Neural cell (in vitro differentiated cells): ENCODE results near the gene DST. TPM values are rescaled to one million over a fixed set of nuclear protein-coding genes. Genes with fewer than 3 reads are reported as not detected.

Source experiments
- H2AFZ ChIP-seq: fragments of 200-600, 300-800 bp; sonication (generic), shearing (Covaris generic); 2 replicates; pipeline ENCODE4 v1.6.0; 2014; ENCODE audit warnings: low read depth, mild to moderate bottlenecking, antibody characterized with exemption, low read length, moderate library complexity
- H3F3A ChIP-seq: fragments of 200-600 bp; shearing (Covaris generic); 2 replicates; pipeline ENCODE4 v1.6.1; 2016; ENCODE audit warnings: mild to moderate bottlenecking, moderate library complexity, mixed read lengths, antibody characterized with exemption, low read length; ENCODE audit not compliant: insufficient read depth, poor library complexity, severe bottlenecking
- H3K27ac ChIP-seq: fragments of 200-600, 300-800 bp; sonication (generic), shearing (Covaris generic); 2 replicates; pipeline ENCODE4 v1.5.1; 2014; ENCODE audit warnings: mild to moderate bottlenecking, low read length, moderate library complexity
- H3K27me3 ChIP-seq: fragments of 300-800, 200-600 bp; sonication (generic), shearing (Covaris generic); 2 replicates; pipeline ENCODE4 v1.6.0; 2014; ENCODE audit warnings: mild to moderate bottlenecking, low read depth, low read length, moderate library complexity; ENCODE audit not compliant: insufficient read depth
- H3K36me3 ChIP-seq: fragments of 300-800, 200-600 bp; sonication (generic), shearing (Covaris generic); 2 replicates; pipeline ENCODE4 v1.5.1; 2014; ENCODE audit warnings: mild to moderate bottlenecking, antibody characterized with exemption, low read length, moderate library complexity; ENCODE audit not compliant: insufficient read depth
- H3K4me2 ChIP-seq: fragments of 300-800, 200-600 bp; sonication (generic), shearing (Covaris generic); 2 replicates; pipeline ENCODE4 v1.6.0; 2014; ENCODE audit warnings: mild to moderate bottlenecking, low read length
- H3K4me3 ChIP-seq: fragments of 300-800, 200-600 bp; sonication (generic), shearing (Covaris generic); 2 replicates; pipeline ENCODE4 v1.5.1; 2014; ENCODE audit warnings: mild to moderate bottlenecking, low read length, moderate library complexity
- H3K79me2 ChIP-seq: fragments of 200-600 bp; shearing (Covaris generic); replicated peaks from 2 replicates; pipeline ENCODE4 v1.6.0; 2014; ENCODE audit warnings: mild to moderate bottlenecking, low read length, moderate library complexity; ENCODE audit not compliant: insufficient read depth
- H3K9ac ChIP-seq: fragments of 300-800, 200-600 bp; sonication (generic), shearing (Covaris generic); 2 replicates; pipeline ENCODE4 v1.6.1; 2016; ENCODE audit warnings: mild to moderate bottlenecking, low read length, mixed read lengths
- H3K9me2 ChIP-seq: fragments of 200-600 bp; shearing (Covaris generic); 2 replicates; pipeline ENCODE4 v1.6.1; 2016; ENCODE audit warnings: mild to moderate bottlenecking, low read length, mixed read lengths; ENCODE audit not compliant: insufficient read depth
- H3K9me3 ChIP-seq: fragments of 200-600, 300-800 bp; sonication (generic), shearing (Covaris generic); 2 replicates; pipeline ENCODE4 v1.6.1; 2016; ENCODE audit warnings: mild to moderate bottlenecking, mixed run types, low read length, moderate library complexity, mixed read lengths
- H4K20me1 ChIP-seq: fragments of 200-600 bp; shearing (Covaris generic); 2 replicates; pipeline ENCODE4 v1.6.1; 2016; ENCODE audit warnings: mild to moderate bottlenecking, mixed run types; ENCODE audit not compliant: insufficient read depth
- CTCF ChIP-seq: fragments of 450-650 bp; IDR thresholded peaks from 2 replicates; pipeline ENCODE4 v1.5.1; 2014; ENCODE audit warnings: antibody characterized with exemption, mild to moderate bottlenecking, moderate library complexity; ENCODE audit not compliant: poor library complexity, severe bottlenecking
- EP300 ChIP-seq: fragments of 450-650 bp; conservative IDR thresholded peaks from 2 replicates; pipeline ENCODE4 v1.6.1; 2014; ENCODE audit warnings: antibody characterized with exemption, mild to moderate bottlenecking, moderate library complexity; ENCODE audit not compliant: poor library complexity, severe bottlenecking
- EZH2 ChIP-seq: fragments of 200-600, 300-800 bp; shearing (Covaris generic), sonication (generic); IDR thresholded peaks from 2 replicates; pipeline ENCODE4 v1.6.1; 2014; ENCODE audit warnings: antibody characterized with exemption, low read length, borderline replicate concordance, mild to moderate bottlenecking; ENCODE audit not compliant: insufficient read depth, poor library complexity, severe bottlenecking
- MXI1 ChIP-seq: fragments of 450-650 bp; conservative IDR thresholded peaks from 2 replicates; pipeline ENCODE4 v1.6.1; 2014; ENCODE audit warnings: antibody characterized with exemption, mild to moderate bottlenecking; ENCODE audit not compliant: poor library complexity, severe bottlenecking
- POLR2AphosphoS5 ChIP-seq: IDR thresholded peaks from 2 replicates; pipeline ENCODE4 v1.6.1; 2012
- RAD21 ChIP-seq: fragments of 450-650 bp; conservative IDR thresholded peaks from 2 replicates; pipeline ENCODE4 v1.6.1; 2014; ENCODE audit warnings: antibody characterized with exemption, mild to moderate bottlenecking, moderate library complexity
- REST ChIP-seq: IDR thresholded peaks from 2 replicates; pipeline ENCODE4 v1.6.1; 2012; ENCODE audit warnings: borderline replicate concordance
- SMC3 ChIP-seq: fragments of 450-650 bp; conservative IDR thresholded peaks from 2 replicates; pipeline ENCODE4 v1.6.1; 2014; ENCODE audit warnings: antibody characterized with exemption, mild to moderate bottlenecking, moderate library complexity; ENCODE audit not compliant: poor library complexity
- TAF1 ChIP-seq: IDR thresholded peaks from 2 replicates; pipeline ENCODE4 v1.6.1; 2012; ENCODE audit warnings: low read depth
- polyA plus RNA-seq: library from polyadenylated mRNA; depleted of rRNA; stranded (reverse); fragments of >200 nt; gene quantifications from 2 replicates; pipeline ENCODE4 v1.2.3, GENCODE V29; 2014

The DST gene
- polyA plus RNA-seq, 1 donor from 2014 or later, result 118 TPM

GRCh38 chr6:56510984-56511531 lies 131.6 kb downstream of the DST start:
- H4K20me1 ChIP-seq, result no peaks in the 10 kb centered on the region
- H3K4me2 ChIP-seq, result no peak overlapping the region
- no peaks in the 10 kb centered on the region for H3K27me3 ChIP-seq
- H2AFZ ChIP-seq, result no peak overlapping the region
- H3K9ac ChIP-seq, result no peak overlapping the region
- no peaks in the 10 kb centered on the region for H3K79me2 ChIP-seq
- peaks cover 6% of the 10 kb centered on the region for H3K36me3 ChIP-seq
- TF ChIP-seq CTCF (no peak), RAD21 (no peak), EP300 (no peak), EZH2 (no peak), TAF1 (no peak), MXI1 (no peak), REST (no peak), SMC3 (no peak), POLR2AphosphoS5 (no peak)
- H3K4me3 ChIP-seq, result no peak overlapping the region
- no peaks in the 10 kb centered on the region for H3F3A ChIP-seq
- H3K27ac ChIP-seq, result no peak overlapping the region
- no peaks in the 10 kb centered on the region for H3K9me3 ChIP-seq
- H3K9me2 ChIP-seq, result no peaks in the 10 kb centered on the region

GRCh38 chr6:56509031-56509430 lies 133.7 kb downstream of the DST start:
- Histone ChIP-seq H3K79me2 (no peaks in the 10 kb centered on the region), H2AFZ (no peak overlapping the region), H3K9ac (no peak overlapping the region), H3F3A (no peaks in the 10 kb centered on the region), H3K27me3 (no peaks in the 10 kb centered on the region), H3K9me3 (no peaks in the 10 kb centered on the region), H3K4me3 (no peak overlapping the region), H3K27ac (no peak overlapping the region), H3K36me3 (no peaks in the 10 kb centered on the region), H3K9me2 (no peaks in the 10 kb centered on the region), H3K4me2 (no peak overlapping the region), H4K20me1 (no peaks in the 10 kb centered on the region)
- no peak for TF ChIP-seq MXI1
- no peak for TF ChIP-seq REST
- no peak for TF ChIP-seq RAD21
- no peak for TF ChIP-seq POLR2AphosphoS5
